ENCODE results near the gene SCGB3A1. TPM values are rescaled to one million over a fixed set of nuclear protein-coding genes. Genes with fewer than 3 reads are reported as not detected.

SCGB3A1 gene
- total and polyA plus RNA-seq, 9 donors: 0.56 to 1.8 (median 1.1) TPM

- DNase-seq: no peak
- Histone ChIP-seq H3K4me1 (ENCODE audit: control insufficient read depth, insufficient read depth, low read length) (no peaks in the 10 kb centered on the region), H3K27me3 (ENCODE audit: control insufficient read depth, insufficient read depth, low read length) (no peaks in the 10 kb centered on the region), H3K9me3 (replicated peaks; ENCODE audit: control insufficient read depth, low read depth, low read length) (no peaks in the 10 kb centered on the region), H3K36me3 (ENCODE audit: control insufficient read depth, insufficient read depth, low read length) (peaks cover 27% of the 10 kb centered on the region), H3K4me3 (ENCODE audit: low read length) (no peak overlapping the region), H3K27ac (ENCODE audit: low read length) (no peak overlapping the region)
- 40% methylated on average over 1 of the region's 7 CpGs for WGBS (ENCODE audit: insufficient coverage)
Observed at GRCh38 chr5:180555168-180555921, 36.0 kb downstream of the SCGB3A1 start.

- Histone ChIP-seq H3K9me3 (replicated peaks; ENCODE audit: control insufficient read depth, low read depth, low read length) (no peaks in the 10 kb centered on the region), H3K4me1 (ENCODE audit: control insufficient read depth, insufficient read depth, low read length) (no peaks in the 10 kb centered on the region), H3K27ac (ENCODE audit: low read length) (no peak overlapping the region), H3K27me3 (ENCODE audit: control insufficient read depth, insufficient read depth, low read length) (no peaks in the 10 kb centered on the region), H3K4me3 (ENCODE audit: low read length) (no peak overlapping the region), H3K36me3 (ENCODE audit: control insufficient read depth, insufficient read depth, low read length) (peaks cover 30% of the 10 kb centered on the region)
- DNase-seq: no peak
- WGBS (ENCODE audit: insufficient coverage): no CpG with 5 or more reads among the region's 3 CpGs
Observed at GRCh38 chr5:180553530-180553929, 37.8 kb downstream of the SCGB3A1 start.

DNA sequence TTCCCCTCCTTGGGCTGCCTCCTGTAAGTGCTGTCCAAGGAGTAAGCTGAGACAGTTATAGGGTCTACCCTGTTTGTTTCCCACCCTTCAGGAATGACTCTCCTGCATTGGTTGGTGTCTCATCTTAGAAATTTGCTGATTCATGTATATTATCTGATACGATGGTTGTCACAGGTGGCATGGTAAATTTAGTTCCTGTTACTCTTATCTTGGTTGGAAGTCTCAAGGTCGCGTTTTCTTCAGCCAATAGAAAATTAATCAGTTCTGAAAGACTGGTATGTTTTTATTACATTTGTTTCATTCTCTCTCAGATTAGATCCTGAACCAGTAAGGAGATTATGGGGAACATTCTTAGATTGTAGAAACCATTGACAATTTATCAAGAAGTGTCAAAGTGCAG is 42.7 kb downstream of the SCGB3A1 start:
- H3K27me3 ChIP-seq (ENCODE audit: control insufficient read depth, insufficient read depth, low read length): no peaks in the 10 kb centered on the region
- H3K9me3 ChIP-seq (replicated peaks; ENCODE audit: control insufficient read depth, low read depth, low read length): no peaks in the 10 kb centered on the region
- no CpG with 5 or more reads among the region's 3 CpGs for WGBS (ENCODE audit: insufficient coverage)
- H3K36me3 ChIP-seq (ENCODE audit: control insufficient read depth, insufficient read depth, low read length): peaks cover 15% of the 10 kb centered on the region
- H3K4me1 ChIP-seq (ENCODE audit: control insufficient read depth, insufficient read depth, low read length): no peaks in the 10 kb centered on the region
- DNase-seq: no peak
- no peak overlapping the region for H3K27ac ChIP-seq (ENCODE audit: low read length)
- H3K4me3 ChIP-seq (ENCODE audit: low read length): no peak overlapping the region

- no peaks in the 10 kb centered on the region for H3K4me1 ChIP-seq (ENCODE audit: control insufficient read depth, insufficient read depth, low read length)
- H3K9me3 ChIP-seq (replicated peaks; ENCODE audit: control insufficient read depth, low read depth, low read length): no peaks in the 10 kb centered on the region
- H3K27ac ChIP-seq (ENCODE audit: low read length): no peak overlapping the region
- H3K4me3 ChIP-seq (ENCODE audit: low read length): no peak overlapping the region
- peaks cover 12% of the 10 kb centered on the region for H3K36me3 ChIP-seq (ENCODE audit: control insufficient read depth, insufficient read depth, low read length)
- no CpG with 5 or more reads among the region's 3 CpGs for WGBS (ENCODE audit: insufficient coverage)
- DNase-seq: no peak
- H3K27me3 ChIP-seq (ENCODE audit: control insufficient read depth, insufficient read depth, low read length): no peaks in the 10 kb centered on the region
Observed at GRCh38 chr5:180545248-180545647, 46.1 kb downstream of the SCGB3A1 start.

- no peak overlapping the region for H3K4me3 ChIP-seq (ENCODE audit: low read length)
- no peak for DNase-seq
- no peaks in the 10 kb centered on the region for H3K4me1 ChIP-seq (ENCODE audit: control insufficient read depth, insufficient read depth, low read length)
- 80% methylated on average over 1 of the region's 9 CpGs for WGBS (ENCODE audit: insufficient coverage)
- peaks cover 12% of the 10 kb centered on the region for H3K36me3 ChIP-seq (ENCODE audit: control insufficient read depth, insufficient read depth, low read length)
- no peak overlapping the region for H3K27ac ChIP-seq (ENCODE audit: low read length)
- no peaks in the 10 kb centered on the region for H3K27me3 ChIP-seq (ENCODE audit: control insufficient read depth, insufficient read depth, low read length)
- H3K9me3 ChIP-seq (replicated peaks; ENCODE audit: control insufficient read depth, low read depth, low read length): no peaks in the 10 kb centered on the region
Observed at GRCh38 chr5:180541710-180542109, 49.6 kb downstream of the SCGB3A1 start.

Other genes with a start within 250 kb of the SCGB3A1 start
- gene GFPT2, start 238.2 kb downstream of the SCGB3A1 start, total RNA-seq: 11.3 TPM
- gene GFPT2, start 238.2 kb downstream of the SCGB3A1 start, polyA plus RNA-seq (ENCODE audit: insufficient read depth in 1 of 8, insufficient read length in 8 of 8, low replicate concordance in 1 of 8): 10 to 100 TPM in 4 of 8 donors, 1 to 10 TPM in 4; 7.0 to 12.2 (median 9.6) TPM
- gene CNOT6, start 97.1 kb downstream of the SCGB3A1 start, total RNA-seq: 11.7 TPM
- gene CNOT6, start 97.1 kb downstream of the SCGB3A1 start, polyA plus RNA-seq (ENCODE audit: insufficient read depth in 1 of 8, insufficient read length in 8 of 8, low replicate concordance in 1 of 8): 10 to 100 TPM; 16.1 to 29.7 (median 23.7) TPM
- gene FLT4, start 58.1 kb upstream of the SCGB3A1 start, total RNA-seq: 6.6 TPM
- gene FLT4, start 58.1 kb upstream of the SCGB3A1 start, polyA plus RNA-seq (ENCODE audit: insufficient read depth in 1 of 8, insufficient read length in 8 of 8, low replicate concordance in 1 of 8): 10 to 100 TPM in 2 of 8 donors, 1 to 10 TPM in 6; 5.4 to 12.3 (median 8.9) TPM
- gene OR2Y1, start 148.6 kb upstream of the SCGB3A1 start, total RNA-seq: not detected
- gene OR2Y1, start 148.6 kb upstream of the SCGB3A1 start, polyA plus RNA-seq (ENCODE audit: insufficient read depth in 1 of 8, insufficient read length in 8 of 8, low replicate concordance in 1 of 8): not detected
- gene MGAT1, start 211.3 kb upstream of the SCGB3A1 start, total RNA-seq: 52.1 TPM
- 100 to 1,000 TPM in 1 of 8 donors, 10 to 100 TPM in 7; 73.9 to 100 (median 84.3) TPM for gene MGAT1, start 211.3 kb upstream of the SCGB3A1 start, polyA plus RNA-seq (ENCODE audit: insufficient read depth in 1 of 8, insufficient read length in 8 of 8, low replicate concordance in 1 of 8)